NB4 (cell line): Measurements from ENCODE around the gene TMEM9.
"Not testable (repeated sequence)": the region's sequence is repeated elsewhere in the genome, so short reads cannot be mapped to it uniquely, and the experiment has no call there.

Source experiments
- DNase-seq: peaks from one replicate; pipeline ENCODE4 v3.0.0; 2010; ENCODE audit warnings: low read depth
- H3K4me3 ChIP-seq: one replicate; pipeline ENCODE4 v1.5.1; 2011; ENCODE audit warnings: mild to moderate bottlenecking, low read depth, low read length, moderate library complexity
- MYC ChIP-seq: IDR thresholded peaks from 2 replicates; pipeline ENCODE4 v1.6.1; 2011; ENCODE audit warnings: low read depth, low read length
- POLR2A ChIP-seq: IDR thresholded peaks from 2 replicates; pipeline ENCODE4 v1.6.1; 2011; ENCODE audit warnings: mild to moderate bottlenecking; ENCODE audit not compliant: insufficient read length; ENCODE audit errors: extremely low read depth
- TF ChIP-seq, protein P1 (sequence below): IDR thresholded peaks from one replicate; pipeline ENCODE4 v1.5.1; 2012; ENCODE audit warnings: low read depth, low read length
- TF ChIP-seq, protein P2 (sequence below): IDR thresholded peaks from 2 replicates; pipeline ENCODE4 v1.6.1; 2011; ENCODE audit warnings: low read depth, low read length

The TMEM9 gene

DNA sequence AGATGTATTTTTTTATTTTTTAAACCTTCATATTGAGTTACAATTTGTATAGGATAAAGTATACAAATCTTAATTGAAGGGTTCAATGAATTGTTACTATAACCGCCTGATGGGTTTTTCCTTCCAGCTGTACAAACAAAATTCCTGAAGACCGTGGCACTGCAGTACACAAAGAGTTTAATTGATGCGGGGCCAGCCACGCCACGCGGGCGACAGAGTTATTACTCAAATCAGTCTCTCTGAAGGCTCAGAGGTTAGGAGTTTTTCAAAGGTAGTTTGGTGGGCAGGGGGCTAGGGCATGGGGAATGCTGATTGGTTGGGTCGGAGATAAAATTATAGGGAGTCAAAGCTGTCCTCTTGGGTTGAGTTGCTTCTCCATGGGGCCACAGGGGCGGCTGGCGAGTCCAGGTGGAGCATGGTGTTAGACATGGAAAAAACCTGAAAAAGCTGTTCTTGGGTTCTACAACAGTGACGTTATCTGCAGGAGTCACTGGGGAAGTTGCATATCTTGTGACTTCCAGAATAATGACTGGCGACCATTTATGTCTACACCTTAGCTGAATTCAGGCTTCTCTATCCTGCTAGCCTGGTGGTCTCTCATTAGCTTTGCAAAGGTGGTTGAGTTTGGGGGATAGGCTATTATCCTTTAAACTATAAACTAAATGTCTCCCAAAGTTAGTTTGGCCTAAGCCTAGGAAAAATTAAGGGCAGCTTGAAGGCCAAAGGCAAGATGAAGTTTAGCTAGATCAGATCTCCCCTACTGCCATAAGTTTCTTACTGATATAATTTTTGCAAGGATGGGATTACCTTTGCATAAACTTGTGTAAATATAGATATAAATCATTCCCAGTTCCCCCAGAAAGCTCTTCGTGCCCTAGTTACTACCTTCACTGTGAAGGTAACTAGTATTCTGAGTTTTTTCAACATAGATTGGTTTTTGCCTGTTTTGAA, 13.0 kb upstream of the TMEM9 start:
- TF ChIP-seq POLR2A (no peak), MYC (no peak)
- TF ChIP-seq, protein P1, sequence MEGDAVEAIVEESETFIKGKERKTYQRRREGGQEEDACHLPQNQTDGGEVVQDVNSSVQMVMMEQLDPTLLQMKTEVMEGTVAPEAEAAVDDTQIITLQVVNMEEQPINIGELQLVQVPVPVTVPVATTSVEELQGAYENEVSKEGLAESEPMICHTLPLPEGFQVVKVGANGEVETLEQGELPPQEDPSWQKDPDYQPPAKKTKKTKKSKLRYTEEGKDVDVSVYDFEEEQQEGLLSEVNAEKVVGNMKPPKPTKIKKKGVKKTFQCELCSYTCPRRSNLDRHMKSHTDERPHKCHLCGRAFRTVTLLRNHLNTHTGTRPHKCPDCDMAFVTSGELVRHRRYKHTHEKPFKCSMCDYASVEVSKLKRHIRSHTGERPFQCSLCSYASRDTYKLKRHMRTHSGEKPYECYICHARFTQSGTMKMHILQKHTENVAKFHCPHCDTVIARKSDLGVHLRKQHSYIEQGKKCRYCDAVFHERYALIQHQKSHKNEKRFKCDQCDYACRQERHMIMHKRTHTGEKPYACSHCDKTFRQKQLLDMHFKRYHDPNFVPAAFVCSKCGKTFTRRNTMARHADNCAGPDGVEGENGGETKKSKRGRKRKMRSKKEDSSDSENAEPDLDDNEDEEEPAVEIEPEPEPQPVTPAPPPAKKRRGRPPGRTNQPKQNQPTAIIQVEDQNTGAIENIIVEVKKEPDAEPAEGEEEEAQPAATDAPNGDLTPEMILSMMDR = no peak
- TF ChIP-seq, protein P2, sequence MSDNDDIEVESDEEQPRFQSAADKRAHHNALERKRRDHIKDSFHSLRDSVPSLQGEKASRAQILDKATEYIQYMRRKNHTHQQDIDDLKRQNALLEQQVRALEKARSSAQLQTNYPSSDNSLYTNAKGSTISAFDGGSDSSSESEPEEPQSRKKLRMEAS = no peak
- DNase-seq = no peak
- no peak overlapping the region for H3K4me3 ChIP-seq

DNA sequence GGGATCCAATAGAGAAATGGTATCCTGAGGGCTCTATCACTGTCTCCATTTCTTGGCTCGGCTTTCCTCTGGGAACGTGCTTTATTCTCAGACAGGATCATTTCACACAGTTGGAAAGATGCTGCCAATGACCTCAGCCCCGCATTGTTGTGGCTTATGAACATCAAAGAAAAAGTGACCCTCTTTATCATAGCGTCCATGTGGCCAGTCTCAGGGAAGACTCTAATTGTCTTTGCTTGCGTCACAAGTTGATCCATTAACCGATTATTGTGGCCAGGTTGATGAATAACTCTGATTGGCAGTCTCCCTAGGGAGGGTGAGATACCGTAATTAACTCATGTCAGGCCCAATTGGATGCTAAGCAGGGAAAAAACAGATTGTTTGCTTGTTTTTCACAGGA, 10.4 kb upstream of the TMEM9 start:
- TF ChIP-seq, protein P2 = no peak
- TF ChIP-seq MYC = no peak
- TF ChIP-seq, protein P1 = no peak
- no peak for TF ChIP-seq POLR2A
- no peak for DNase-seq

DNA sequence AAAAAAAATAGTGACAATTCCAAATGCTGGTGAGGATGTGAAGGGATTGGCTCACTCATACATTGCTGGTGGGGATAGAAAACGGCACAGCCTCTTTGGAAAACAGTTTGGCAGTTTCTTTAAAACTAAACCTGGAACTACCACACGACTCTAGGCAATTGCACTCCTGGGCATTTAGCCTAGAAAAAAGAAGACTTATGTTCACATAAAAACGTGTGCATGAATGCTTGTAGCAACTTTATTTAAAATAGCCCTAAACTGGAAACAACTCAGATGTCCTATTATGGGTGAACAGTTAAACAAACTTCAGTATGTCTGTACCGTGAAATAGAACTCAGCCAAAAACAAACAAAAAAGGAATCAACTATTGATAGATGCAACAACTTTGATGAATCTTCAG, 9.4 kb upstream of the TMEM9 start:
- TF ChIP-seq MYC (no peak), POLR2A (no peak)
- TF ChIP-seq, protein P2 = no peak
- TF ChIP-seq, protein P1 = no peak
- no peak for DNase-seq
- no peak overlapping the region for H3K4me3 ChIP-seq

More for the DNA sequence above, 10.4 kb upstream of the TMEM9 start:
- H3K4me3 ChIP-seq = no peak overlapping the region

DNA sequence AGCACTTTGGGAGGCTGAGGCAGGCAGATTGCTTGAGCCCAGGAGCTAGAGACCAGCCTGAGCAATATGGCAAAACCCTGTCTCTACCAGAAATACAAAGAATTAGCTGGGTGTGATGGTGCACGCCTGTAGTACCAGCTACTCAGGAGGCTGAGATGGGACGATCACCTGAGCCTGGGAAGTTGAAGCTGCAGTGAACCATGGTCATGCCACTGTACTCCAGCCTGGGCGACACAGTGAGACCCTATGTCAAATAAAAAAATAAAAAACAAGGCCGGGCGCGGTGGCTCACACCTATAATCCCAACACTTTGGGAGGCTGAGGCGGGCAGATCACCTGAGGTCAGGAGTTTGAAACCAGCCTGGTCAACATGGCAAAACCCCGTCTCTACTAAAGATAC, 8.8 kb upstream of the TMEM9 start:
- DNase-seq, H3K4me3 ChIP-seq: not testable (repeated sequence)

DNA sequence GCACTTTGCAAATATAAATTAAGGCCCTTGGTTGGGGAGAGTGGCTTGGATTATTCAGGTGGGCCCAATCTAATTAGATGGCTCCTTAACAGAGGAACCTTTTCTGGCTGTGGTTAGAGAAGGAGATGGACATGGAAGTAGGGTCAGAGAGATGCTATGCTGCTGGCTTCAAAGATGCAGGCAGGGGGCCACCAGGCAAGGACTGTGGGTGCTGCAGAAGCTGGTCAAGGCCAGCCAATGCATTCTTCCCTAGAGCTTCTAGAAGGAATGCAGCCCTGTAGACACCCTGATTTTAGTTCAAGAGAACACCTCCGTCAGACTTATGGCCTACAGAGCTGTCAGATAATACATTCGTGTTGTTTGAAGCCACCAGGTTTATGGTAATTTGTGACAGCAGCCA, 3.7 kb upstream of the TMEM9 start:
- TF ChIP-seq, protein P1 = no peak
- TF ChIP-seq, protein P2 = no peak
- TF ChIP-seq POLR2A (no peak), MYC (no peak)
- H3K4me3 ChIP-seq = no peak overlapping the region
- DNase-seq = no peak

DNA sequence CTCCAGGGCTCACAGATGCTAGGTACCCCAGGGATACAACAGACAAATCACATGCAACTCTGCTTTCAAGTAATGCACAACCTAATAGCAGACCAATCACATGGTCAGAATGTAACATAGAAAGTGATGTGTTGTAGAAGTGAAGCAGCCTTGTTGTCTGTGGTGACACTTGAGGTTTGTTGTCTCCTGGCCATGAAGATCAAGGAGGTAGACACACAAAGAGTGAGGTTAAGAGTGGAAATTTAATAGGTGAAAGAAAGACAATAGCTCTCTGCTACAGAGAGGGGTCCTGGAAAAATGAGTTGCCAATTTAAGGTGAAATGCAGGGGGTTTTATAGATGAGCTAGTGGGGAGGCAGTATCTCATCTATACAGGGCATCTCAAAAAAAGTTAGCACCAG, 2.5 kb upstream of the TMEM9 start:
- no peak for DNase-seq
- H3K4me3 ChIP-seq = no peak overlapping the region
- TF ChIP-seq, protein P1 = no peak
- no peak for TF ChIP-seq MYC
- no peak for TF ChIP-seq POLR2A
- TF ChIP-seq, protein P2 = no peak
